OCI-LY3 (cell line): ENCODE results near the gene NTNG1.
A peak's percentile ranks its signal among the peaks of the same experiment; 100 is the strongest.

Source experiments
- H2AFZ ChIP-seq: fragments of 200-600, 300-600 bp; shearing (Covaris generic); 2 replicates; pipeline ENCODE4 v1.6.0; 2014; ENCODE audit warnings: antibody characterized with exemption, low read depth, low read length
- H3K27ac ChIP-seq: fragments of 200-600, 300-600 bp; sonication (generic); 2 replicates; pipeline ENCODE4 v1.5.1; 2014; ENCODE audit warnings: mild to moderate bottlenecking, low read length, moderate library complexity, mixed read lengths
- H3K27me3 ChIP-seq: fragments of 200-600, 300-600 bp; sonication (generic); 2 replicates; pipeline ENCODE4 v1.6.1; 2014; ENCODE audit warnings: low read depth, low read length, mixed read lengths
- H3K36me3 ChIP-seq: fragments of 200-600, 300-600 bp; sonication (generic); replicated peaks from 2 replicates; pipeline ENCODE3; 2014; ENCODE audit warnings: low read depth, low read length, mixed read lengths
- H3K4me1 ChIP-seq: fragments of 300-600, 200-600 bp; sonication (generic); 2 replicates; pipeline ENCODE4 v1.6.1; 2014; ENCODE audit warnings: low read length, mixed read lengths
- H3K4me2 ChIP-seq: fragments of 200-600, 300-600 bp; sonication (generic); 2 replicates; pipeline ENCODE4 v1.6.1; 2014; ENCODE audit warnings: low read length, mixed read lengths
- H3K4me3 ChIP-seq: fragments of 300-600, 200-600 bp; sonication (generic); 2 replicates; pipeline ENCODE4 v1.5.1; 2014; ENCODE audit warnings: antibody characterized with exemption, mild to moderate bottlenecking, low read length, moderate library complexity
- H3K79me2 ChIP-seq: fragments of 300-600, 200-600 bp; shearing (Covaris generic); 2 replicates; pipeline ENCODE4 v1.6.1; 2014; ENCODE audit warnings: mild to moderate bottlenecking, low read length, mixed read lengths
- H3K9ac ChIP-seq: fragments of 300-600, 200-600 bp; shearing (Covaris generic); 2 replicates; pipeline ENCODE4 v1.6.0; 2014; ENCODE audit warnings: mild to moderate bottlenecking, low read length, moderate library complexity
- H3K9me3 ChIP-seq: fragments of 200-600, 300-600 bp; shearing (Covaris generic); 2 replicates; pipeline ENCODE4 v1.6.1; 2014; ENCODE audit warnings: low read length, mixed read lengths; ENCODE audit not compliant: insufficient read depth
- H4K20me1 ChIP-seq: fragments of 200-600, 300-600 bp; sonication (generic); 2 replicates; pipeline ENCODE4 v1.6.1; 2016; ENCODE audit warnings: low read length, mixed read lengths; ENCODE audit not compliant: insufficient read depth
- EZH2phosphoT487 ChIP-seq: fragments of 200-600 bp; shearing (Covaris generic); IDR thresholded peaks from 2 replicates; pipeline ENCODE4 v1.6.1; 2018; ENCODE audit warnings: antibody characterized with exemption, mixed run types, low read depth
- TF ChIP-seq, protein P1 (sequence below): fragments of 200-600, 300-600 bp; sonication (generic); IDR thresholded peaks from 2 replicates; pipeline ENCODE4 v1.5.1; 2014; ENCODE audit warnings: antibody characterized with exemption, low read length, low read depth

Gene NTNG1

DNA sequence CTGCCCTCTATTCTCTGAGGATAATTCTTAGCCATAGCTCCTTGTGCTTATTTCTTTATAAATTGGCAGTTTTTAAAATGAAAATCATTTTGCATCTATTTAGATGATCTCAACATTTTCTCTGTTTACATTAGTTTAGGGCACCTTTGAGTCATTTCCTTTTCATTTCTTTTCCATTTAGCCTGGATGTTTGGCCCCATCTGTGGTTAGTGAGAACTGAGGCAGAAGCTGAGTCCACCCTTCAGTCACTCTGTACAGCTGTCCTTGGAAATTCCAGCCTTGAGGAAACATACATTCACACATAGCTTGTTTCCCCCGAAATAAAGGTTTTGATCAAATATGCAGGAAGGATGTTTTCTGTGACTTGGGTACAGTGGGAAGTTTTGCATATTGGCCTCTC lies 123.7 kb downstream of the NTNG1 start:
- TF ChIP-seq EZH2phosphoT487 = no peak
- TF ChIP-seq, protein P1, sequence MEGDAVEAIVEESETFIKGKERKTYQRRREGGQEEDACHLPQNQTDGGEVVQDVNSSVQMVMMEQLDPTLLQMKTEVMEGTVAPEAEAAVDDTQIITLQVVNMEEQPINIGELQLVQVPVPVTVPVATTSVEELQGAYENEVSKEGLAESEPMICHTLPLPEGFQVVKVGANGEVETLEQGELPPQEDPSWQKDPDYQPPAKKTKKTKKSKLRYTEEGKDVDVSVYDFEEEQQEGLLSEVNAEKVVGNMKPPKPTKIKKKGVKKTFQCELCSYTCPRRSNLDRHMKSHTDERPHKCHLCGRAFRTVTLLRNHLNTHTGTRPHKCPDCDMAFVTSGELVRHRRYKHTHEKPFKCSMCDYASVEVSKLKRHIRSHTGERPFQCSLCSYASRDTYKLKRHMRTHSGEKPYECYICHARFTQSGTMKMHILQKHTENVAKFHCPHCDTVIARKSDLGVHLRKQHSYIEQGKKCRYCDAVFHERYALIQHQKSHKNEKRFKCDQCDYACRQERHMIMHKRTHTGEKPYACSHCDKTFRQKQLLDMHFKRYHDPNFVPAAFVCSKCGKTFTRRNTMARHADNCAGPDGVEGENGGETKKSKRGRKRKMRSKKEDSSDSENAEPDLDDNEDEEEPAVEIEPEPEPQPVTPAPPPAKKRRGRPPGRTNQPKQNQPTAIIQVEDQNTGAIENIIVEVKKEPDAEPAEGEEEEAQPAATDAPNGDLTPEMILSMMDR = no peak
- H3K27ac ChIP-seq = no peak overlapping the region
- H3K4me1 ChIP-seq = no peaks in the 10 kb centered on the region
- H2AFZ ChIP-seq = no peak overlapping the region
- H3K9me3 ChIP-seq = no peaks in the 10 kb centered on the region
- H3K9ac ChIP-seq = no peak overlapping the region
- H3K27me3 ChIP-seq = no peaks in the 10 kb centered on the region
- H4K20me1 ChIP-seq = peaks cover 11% of the 10 kb centered on the region; the same call in 1 of the 2 replicates
- H3K36me3 ChIP-seq = no peaks in the 10 kb centered on the region
- 0 out of 2 replicates have a peak, but pooled peaks cover 3% of the 10 kb centered on the region for H3K79me2 ChIP-seq
- H3K4me2 ChIP-seq = no peak overlapping the region
- no peak overlapping the region for H3K4me3 ChIP-seq

DNA sequence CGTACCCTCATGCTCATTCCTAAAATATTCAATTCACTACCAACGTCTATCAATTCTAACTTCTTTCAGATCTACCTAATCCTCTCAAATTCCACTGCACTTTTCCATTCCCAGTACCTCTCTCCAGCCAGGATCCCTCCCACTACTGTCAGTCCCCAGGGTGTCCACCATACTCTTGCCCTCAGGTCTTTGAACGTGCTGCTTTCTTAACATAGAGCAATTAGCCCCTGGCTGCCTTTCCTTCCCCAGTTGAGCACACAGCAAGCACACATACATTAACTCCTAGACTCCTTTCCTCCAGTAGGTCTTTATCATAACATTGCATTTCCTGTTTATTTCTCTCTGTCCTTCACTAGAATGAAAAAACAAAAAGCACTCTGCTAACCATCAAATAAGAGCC lies 126.7 kb downstream of the NTNG1 start:
- Histone ChIP-seq H3K4me2 (no peak overlapping the region), H3K27ac (no peak overlapping the region), H4K20me1 (peaks cover 16% of the 10 kb centered on the region; the same call in 1 of the 2 replicates), H3K9ac (no peak overlapping the region), H3K4me3 (no peak overlapping the region), H3K27me3 (no peaks in the 10 kb centered on the region), H3K79me2 (0 out of 2 replicates have a peak, but pooled peaks cover 6% of the 10 kb centered on the region), H3K9me3 (no peaks in the 10 kb centered on the region), H3K36me3 (no peaks in the 10 kb centered on the region), H2AFZ (no peak overlapping the region), H3K4me1 (no peaks in the 10 kb centered on the region)
- TF ChIP-seq EZH2phosphoT487 = no peak
- TF ChIP-seq, protein P1 = no peak

DNA sequence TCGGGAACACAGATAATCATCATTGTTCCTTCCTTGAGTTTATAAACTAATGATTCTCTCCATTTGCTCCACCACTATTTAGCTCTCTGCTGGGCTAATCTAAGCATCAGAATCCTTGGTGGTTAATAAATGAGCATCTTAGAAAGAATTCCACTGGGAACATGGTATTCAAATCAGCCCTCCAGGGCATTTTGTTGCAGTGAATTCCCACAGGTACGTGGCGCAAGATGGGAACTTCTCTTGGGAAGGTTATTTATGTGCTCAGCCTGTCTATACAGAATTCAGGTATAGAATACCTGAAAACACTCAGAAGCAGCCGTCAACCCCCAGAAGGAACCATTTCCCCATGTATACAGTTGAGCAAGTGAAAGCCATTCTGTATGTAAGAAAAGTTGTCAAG lies 131.5 kb downstream of the NTNG1 start:
- no peak overlapping the region for H3K9ac ChIP-seq
- no peak overlapping the region for H3K4me3 ChIP-seq
- no peaks in the 10 kb centered on the region for H3K36me3 ChIP-seq
- no peak overlapping the region for H3K27ac ChIP-seq
- H3K4me1 ChIP-seq = peaks cover 12% of the 10 kb centered on the region
- no peak overlapping the region for H3K4me2 ChIP-seq
- TF ChIP-seq EZH2phosphoT487 = no peak
- TF ChIP-seq, protein P1 = no peak
- no peaks in the 10 kb centered on the region for H3K27me3 ChIP-seq
- H4K20me1 ChIP-seq = peaks cover 33% of the 10 kb centered on the region; the same call in 1 of the 2 replicates
- no peaks in the 10 kb centered on the region for H3K9me3 ChIP-seq
- no peak overlapping the region for H2AFZ ChIP-seq
- peaks cover 7% of the 10 kb centered on the region; the same call in 1 of the 2 replicates for H3K79me2 ChIP-seq

DNA sequence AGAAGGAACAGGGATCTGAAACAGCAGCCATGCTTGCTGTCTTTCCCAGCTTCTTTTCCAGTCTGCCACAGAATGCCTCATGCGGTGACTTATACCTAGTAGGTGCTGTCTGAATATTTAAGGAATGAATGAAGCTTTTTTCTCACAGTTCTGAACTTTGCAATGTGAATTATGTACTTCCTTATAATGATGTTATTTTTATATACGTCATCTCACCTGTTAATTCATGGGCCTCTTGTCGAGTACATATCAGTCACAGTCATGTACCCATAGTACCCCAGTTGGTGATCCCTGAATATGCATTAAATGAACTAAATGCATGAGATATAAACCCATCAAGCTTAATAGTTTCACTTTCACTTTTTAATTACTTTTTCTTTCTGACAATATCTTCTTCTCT lies 132.7 kb downstream of the NTNG1 start:
- TF ChIP-seq, protein P1 = no peak
- TF ChIP-seq EZH2phosphoT487 = no peak
- Histone ChIP-seq H2AFZ (no peak overlapping the region), H3K79me2 (peaks cover 7% of the 10 kb centered on the region; the same call in 1 of the 2 replicates), H3K9me3 (no peaks in the 10 kb centered on the region), H3K27ac (no peak overlapping the region), H3K9ac (no peak overlapping the region), H3K4me1 (peaks cover 12% of the 10 kb centered on the region), H4K20me1 (peaks cover 40% of the 10 kb centered on the region; the same call in 1 of the 2 replicates), H3K4me2 (peak overlapping the region; percentile 40), H3K36me3 (no peaks in the 10 kb centered on the region), H3K4me3 (no peak overlapping the region; the same call in none of the 2 replicates), H3K27me3 (no peaks in the 10 kb centered on the region)
